Measurements from ENCODE around the gene EEF2K. TPM values are rescaled to one million over a fixed set of nuclear protein-coding genes. Genes with fewer than 3 reads are reported as not detected.

Gene EEF2K
- total RNA-seq, 2 donors from 2014 or later: 9.8 to 15.8 TPM

DNA sequence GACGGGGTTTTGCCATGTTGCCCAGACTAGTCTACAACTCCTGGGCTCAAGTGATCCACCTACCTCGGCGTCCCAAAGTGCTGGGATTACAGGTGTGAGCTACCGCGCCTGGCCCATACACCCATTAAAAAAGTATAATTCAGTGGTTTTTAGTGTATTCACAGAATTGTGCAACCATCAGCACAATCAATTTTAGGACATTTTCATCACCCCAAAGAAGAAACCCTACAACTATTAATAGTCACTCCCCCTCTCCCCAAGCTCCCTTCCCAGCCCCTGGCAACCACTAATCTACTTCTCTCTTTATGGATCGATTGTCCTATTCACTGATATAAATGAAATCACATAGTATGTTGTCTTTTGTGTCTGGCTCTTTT, 3.8 kb upstream of the EEF2K start:
- Histone ChIP-seq H3K27me3 (ENCODE audit: control insufficient read depth, insufficient read depth, low read length, poor library complexity, severe bottlenecking) (peaks cover 3% of the 10 kb centered on the region), H3K9me3 (ENCODE audit: control insufficient read depth, low read length) (no peaks in the 10 kb centered on the region), H3K36me3 (ENCODE audit: control insufficient read depth, insufficient read depth, low read length) (no peaks in the 10 kb centered on the region), H3K4me3 (ENCODE audit: low read length) (no peak overlapping the region), H3K4me1 (ENCODE audit: control insufficient read depth, insufficient read depth, low read length) (no peaks in the 10 kb centered on the region), H3K9ac (ENCODE audit: extremely low read depth, low read length, poor library complexity, severe bottlenecking) (no peak overlapping the region), H3K27ac (ENCODE audit: low read depth, low read length) (no peak overlapping the region)
- no peak overlapping the region for H3K27ac Mint-ChIP-seq
- no peak for DNase-seq
- H3K4me1 Mint-ChIP-seq: no peaks in the 10 kb centered on the region
- 92% methylated on average over 4 to 6 of the region's 6 CpGs for WGBS, 2 experiments (ENCODE audit: insufficient coverage in 1 of 2, insufficient read length in 1 of 2)
- H3K27me3 Mint-ChIP-seq (ENCODE audit: insufficient read depth): peaks cover 4% of the 10 kb centered on the region
- H3K4me3 Mint-ChIP-seq: no peak overlapping the region
- H3K9me3 Mint-ChIP-seq: no peaks in the 10 kb centered on the region
- TF ChIP-seq, protein P1, sequence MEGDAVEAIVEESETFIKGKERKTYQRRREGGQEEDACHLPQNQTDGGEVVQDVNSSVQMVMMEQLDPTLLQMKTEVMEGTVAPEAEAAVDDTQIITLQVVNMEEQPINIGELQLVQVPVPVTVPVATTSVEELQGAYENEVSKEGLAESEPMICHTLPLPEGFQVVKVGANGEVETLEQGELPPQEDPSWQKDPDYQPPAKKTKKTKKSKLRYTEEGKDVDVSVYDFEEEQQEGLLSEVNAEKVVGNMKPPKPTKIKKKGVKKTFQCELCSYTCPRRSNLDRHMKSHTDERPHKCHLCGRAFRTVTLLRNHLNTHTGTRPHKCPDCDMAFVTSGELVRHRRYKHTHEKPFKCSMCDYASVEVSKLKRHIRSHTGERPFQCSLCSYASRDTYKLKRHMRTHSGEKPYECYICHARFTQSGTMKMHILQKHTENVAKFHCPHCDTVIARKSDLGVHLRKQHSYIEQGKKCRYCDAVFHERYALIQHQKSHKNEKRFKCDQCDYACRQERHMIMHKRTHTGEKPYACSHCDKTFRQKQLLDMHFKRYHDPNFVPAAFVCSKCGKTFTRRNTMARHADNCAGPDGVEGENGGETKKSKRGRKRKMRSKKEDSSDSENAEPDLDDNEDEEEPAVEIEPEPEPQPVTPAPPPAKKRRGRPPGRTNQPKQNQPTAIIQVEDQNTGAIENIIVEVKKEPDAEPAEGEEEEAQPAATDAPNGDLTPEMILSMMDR (conservative IDR thresholded peaks at IDR 0.05): no peak
- H3K36me3 Mint-ChIP-seq (ENCODE audit: low read depth): no peaks in the 10 kb centered on the region

DNA sequence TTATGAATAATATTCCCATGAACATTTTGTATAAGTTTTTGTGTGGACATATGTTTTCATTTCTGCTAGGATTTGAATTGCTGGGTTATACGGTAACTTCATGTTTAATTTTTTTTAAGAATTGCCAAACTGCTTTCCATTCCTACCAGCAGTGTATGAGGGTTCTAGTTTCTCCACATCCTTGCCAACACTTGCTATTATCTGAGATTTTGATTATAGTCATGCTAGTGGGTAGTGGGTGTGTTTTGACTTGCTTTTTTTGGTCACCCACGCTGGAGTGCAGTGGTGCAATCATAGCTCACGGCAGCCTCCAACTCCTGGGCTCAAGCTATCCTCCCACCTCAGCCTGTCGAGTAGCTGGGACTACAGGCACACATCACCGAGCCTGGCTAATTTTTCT, 3.0 kb upstream of the EEF2K start:
- H3K4me1 ChIP-seq (ENCODE audit: control insufficient read depth, insufficient read depth, low read length): no peaks in the 10 kb centered on the region
- no peaks in the 10 kb centered on the region for H3K9me3 ChIP-seq (ENCODE audit: control insufficient read depth, low read length)
- H3K27ac ChIP-seq (ENCODE audit: low read depth, low read length): no peak overlapping the region
- DNase-seq: no peak
- Mint-ChIP-seq H3K4me1 (no peaks in the 10 kb centered on the region), H3K36me3 (ENCODE audit: low read depth) (no peaks in the 10 kb centered on the region), H3K27ac (no peak overlapping the region), H3K4me3 (no peak overlapping the region), H3K9me3 (no peaks in the 10 kb centered on the region), H3K27me3 (ENCODE audit: insufficient read depth) (peaks cover 12% of the 10 kb centered on the region)
- no peaks in the 10 kb centered on the region for H3K36me3 ChIP-seq (ENCODE audit: control insufficient read depth, insufficient read depth, low read length)
- H3K9ac ChIP-seq (ENCODE audit: extremely low read depth, low read length, poor library complexity, severe bottlenecking): no peak overlapping the region
- 91 to 100% methylated on average over 2 to 4 of the region's 5 CpGs for WGBS, 2 experiments (ENCODE audit: insufficient coverage in 1 of 2, insufficient read length in 1 of 2)
- no peak overlapping the region for H3K4me3 ChIP-seq (ENCODE audit: low read length)
- H3K27me3 ChIP-seq (ENCODE audit: control insufficient read depth, insufficient read depth, low read length, poor library complexity, severe bottlenecking): peaks cover 6% of the 10 kb centered on the region
- TF ChIP-seq, protein P1 (conservative IDR thresholded peaks at IDR 0.05): no peak

GRCh38 chr16:22204091-22204655, 1.9 kb upstream of the EEF2K start:
- Mint-ChIP-seq H3K9me3 (no peaks in the 10 kb centered on the region), H3K36me3 (ENCODE audit: low read depth) (no peaks in the 10 kb centered on the region), H3K4me3 (no peak overlapping the region), H3K27ac (no peak overlapping the region), H3K27me3 (ENCODE audit: insufficient read depth) (peaks cover 12% of the 10 kb centered on the region), H3K4me1 (no peaks in the 10 kb centered on the region)
- H3K9ac ChIP-seq (ENCODE audit: extremely low read depth, low read length, poor library complexity, severe bottlenecking): no peak overlapping the region
- no peak for DNase-seq
- H3K27me3 ChIP-seq (ENCODE audit: control insufficient read depth, insufficient read depth, low read length, poor library complexity, severe bottlenecking): peaks cover 6% of the 10 kb centered on the region
- 91 to 92% methylated on average over 2 of the region's 2 CpGs for WGBS, 2 experiments (ENCODE audit: insufficient coverage in 1 of 2, insufficient read length in 1 of 2)
- no peaks in the 10 kb centered on the region for H3K9me3 ChIP-seq (ENCODE audit: control insufficient read depth, low read length)
- H3K27ac ChIP-seq (ENCODE audit: low read depth, low read length): no peak overlapping the region
- H3K4me1 ChIP-seq (ENCODE audit: control insufficient read depth, insufficient read depth, low read length): no peaks in the 10 kb centered on the region
- H3K4me3 ChIP-seq (ENCODE audit: low read length): no peak overlapping the region
- H3K36me3 ChIP-seq (ENCODE audit: control insufficient read depth, insufficient read depth, low read length): no peaks in the 10 kb centered on the region
- TF ChIP-seq, protein P1 (conservative IDR thresholded peaks at IDR 0.05): no peak

Measured in endodermal cell (in vitro differentiated cells).